Esophagus squamous epithelium (tissue), 5 donors: ENCODE results near the gene PERM1. TPM values are rescaled to one million over a fixed set of nuclear protein-coding genes. Genes with fewer than 3 reads are reported as not detected.

Source experiments
- DNase-seq: peaks from one replicate; lab custom pipeline; 2025; lab: John Stamatoyannopoulos, UW
- H3K27ac ChIP-seq, 4 donors: fragments of 200-600 bp; sonication (generic); one replicate each; pipeline ENCODE4 v1.5.1; 2016 to 2019; ENCODE audit warnings: mild to moderate bottlenecking in 1 of 4
- H3K27me3 ChIP-seq, 4 donors: fragments of 200-600 bp; sonication (generic); 1 replicate in 3 of 4; 2 replicates in 1 of 4; pipeline versions ENCODE4 v1.5.1 to v1.6.0; 2017 to 2021; ENCODE audit warnings: antibody characterized with exemption in 1 of 4
- H3K36me3 ChIP-seq, 3 donors: fragments of 200-600 bp; sonication (generic); one replicate each; pipeline ENCODE4 v1.5.1; 2016 to 2019
- H3K4me1 ChIP-seq, 3 donors: fragments of 200-600 bp; sonication (generic); one replicate each; pipeline ENCODE4 v1.5.1; 2017 to 2019
- H3K4me3 ChIP-seq, 4 donors: fragments of 200-600 bp; sonication (generic); 1 replicate in 3 of 4; 2 replicates in 1 of 4; pipeline ENCODE4 v1.5.1; 2016 to 2019; ENCODE audit warnings: mild to moderate bottlenecking in 2 of 4, moderate library complexity in 1 of 4
- H3K9me3 ChIP-seq, 3 donors: fragments of 200-600 bp; sonication (generic); one replicate each; pipeline ENCODE4 v1.5.1; 2016 to 2019
- CTCF ChIP-seq, 6 experiments: fragments of 450-650 bp in 4 of 6; fragments of 200-600 bp in 2 of 6; sonication (generic) in 2 of 6; IDR thresholded peaks; one replicate each; pipeline ENCODE4 v1.5.1; 2016 to 2019; ENCODE audit warnings: antibody characterized with exemption in 6 of 6, mild to moderate bottlenecking in 4 of 6, moderate library complexity in 4 of 6
- POLR2A ChIP-seq, 4 donors: fragments of 450-650 bp; IDR thresholded peaks; one replicate each; pipeline ENCODE4 v1.6.1; 2017; ENCODE audit warnings: antibody characterized with exemption in 4 of 4, mild to moderate bottlenecking in 4 of 4, moderate library complexity in 3 of 4
- WGBS, 2 donors: methylation state at CpG; one replicate each; pipeline ENCODE4 v1.1.5; 2018; 5-methylcytosine and 5-hydroxymethylcytosine counted together
- intact Hi-C: fragments of 100-400 bp; cut with DNase I; formaldehyde crosslinking; loops from one replicate; pipeline ENCODE4 v1.15.0; 2022
- total RNA-seq, 4 donors: library from RNA; depleted of rRNA; stranded (reverse); fragments of >200 nt; gene quantifications; one replicate each; pipeline ENCODE4 v1.1.0, GENCODE V29; 2016
- donor health status: DM: yes; HTN: yes; CAD: no.

PERM1 gene
- total RNA-seq, 4 donors from 2014 or later: not detected

GRCh38 chr1:963301-963651, 18.6 kb downstream of the PERM1 start:
- Histone ChIP-seq H3K27ac (no peak overlapping the region), H3K4me1 (peaks cover 35 to 73% (median 40%) of the 10 kb centered on the region in 3 donors), H3K36me3 (peaks cover 0 to 34% (median 10%) of the 10 kb centered on the region in 3 donors), H3K9me3 (no peaks in the 10 kb centered on the region), H3K4me3 (no peak overlapping the region), H3K27me3 (peaks cover 0 to 19% (median 0%) of the 10 kb centered on the region in 4 donors)
- intact Hi-C loops: no loop called here
- WGBS, 2 donors: no CpG with 5 or more reads among the region's 16 CpGs
- no peak for TF ChIP-seq POLR2A (IDR thresholded peaks at IDR 0.05)
- TF ChIP-seq CTCF (IDR thresholded peaks at IDR 0.05): no peak
- no peak for DNase-seq

- no peak for DNase-seq
- intact Hi-C loops: no loop called here
- WGBS, 2 donors: 88 to 98% methylated on average over 14 to 16 of the region's 57 CpGs
- peaks cover 0 to 34% (median 10%) of the 10 kb centered on the region in 3 donors for H3K36me3 ChIP-seq
- H3K9me3 ChIP-seq: no peaks in the 10 kb centered on the region
- peaks cover 0 to 12% (median 0%) of the 10 kb centered on the region in 4 donors for H3K27me3 ChIP-seq
- no peak for TF ChIP-seq POLR2A (IDR thresholded peaks at IDR 0.05)
- TF ChIP-seq CTCF (IDR thresholded peaks at IDR 0.05): no peak
- H3K4me1 ChIP-seq: peaks cover 37 to 73% (median 42%) of the 10 kb centered on the region in 3 donors
- H3K4me3 ChIP-seq: no peak overlapping the region
- no peak overlapping the region for H3K27ac ChIP-seq
Observed at GRCh38 chr1:962381-963300, 19.3 kb downstream of the PERM1 start.

- Histone ChIP-seq H3K36me3 (peaks cover 7 to 44% (median 17%) of the 10 kb centered on the region in 3 donors), H3K4me3 (peak overlapping the region; percentile 80 to 99 (median 90)), H3K27ac (peak overlapping the region in 3 of 4 donors; percentile 30 to 79 (median 62)), H3K27me3 (peaks cover 0 to 6% (median 0%) of the 10 kb centered on the region in 4 donors), H3K9me3 (no peaks in the 10 kb centered on the region), H3K4me1 (peaks cover 32 to 74% (median 42%) of the 10 kb centered on the region in 3 donors)
- intact Hi-C loops: no loop called here
- TF ChIP-seq CTCF (IDR thresholded peaks at IDR 0.05): no peak
- TF ChIP-seq POLR2A (IDR thresholded peaks at IDR 0.05): no peak
- 53 to 66% methylated on average over 7 to 12 of the region's 56 CpGs for WGBS, 2 donors
- no peak for DNase-seq
Observed at GRCh38 chr1:961132-961669, 20.7 kb downstream of the PERM1 start.

GRCh38 chr1:960363-961131, 21.3 kb downstream of the PERM1 start, which contains the start of gene KLHL17:
Gene KLHL17, plus strand, starts transcription at chr1:960584. Its CDS starts 110 bp downstream, at chr1:960694.
- peak within 1 kb of the TSS; percentile 55 to 79 (median 66) for H3K27ac ChIP-seq
- peaks cover 26 to 68% (median 35%) of the 10 kb centered on the region in 3 donors for H3K4me1 ChIP-seq
- no peak for DNase-seq
- peaks cover 0 to 6% (median 0%) of the 10 kb centered on the region in 4 donors for H3K27me3 ChIP-seq
- 0 to 5% methylated on average over 8 to 13 of the region's 109 CpGs for WGBS, 2 donors
- TF ChIP-seq CTCF (IDR thresholded peaks at IDR 0.05) (no peak), POLR2A (IDR thresholded peaks at IDR 0.05) (no peak)
- H3K9me3 ChIP-seq: no peaks in the 10 kb centered on the region
- H3K36me3 ChIP-seq: peaks cover 13 to 51% (median 23%) of the 10 kb centered on the region in 3 donors
- intact Hi-C loops: no loop called here
- H3K4me3 ChIP-seq: peak within 1 kb of the TSS; percentile 80 to 99 (median 90)
